ENCODE data around the gene SLC29A1. TPM values are rescaled to one million over a fixed set of nuclear protein-coding genes. Genes with fewer than 3 reads are reported as not detected.

SLC29A1 gene
- total RNA-seq, 5 donors from 2014 or later (not counting 1 experiment from before 2014, with no cell fraction given), result 1.3 to 8.0 (median 3.4) TPM

DNA sequence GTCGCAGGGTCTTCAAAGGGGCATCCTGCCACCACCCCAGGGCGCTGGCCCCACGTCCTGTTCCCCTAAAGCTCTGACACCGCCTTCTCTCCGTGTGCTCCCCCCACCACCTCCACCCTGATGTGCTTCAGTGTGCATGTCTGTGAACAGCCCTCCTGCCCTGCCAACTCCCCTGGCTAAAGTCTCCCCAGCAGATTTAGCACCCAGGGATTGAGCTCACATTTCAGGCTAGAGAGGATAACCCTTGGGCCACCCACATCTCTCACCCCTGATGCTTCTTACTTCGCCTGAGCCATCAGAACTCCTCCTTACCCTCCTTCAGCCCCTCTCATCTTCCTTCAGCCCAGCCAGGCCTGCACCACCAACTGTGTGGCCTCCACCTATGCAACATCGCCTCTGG lies 54.4 kb downstream of the SLC29A1 start:
- no peak overlapping the region for H3K4me3 ChIP-seq (ENCODE audit: control insufficient read depth in 1 of 2, extremely low read depth in 1 of 2, low read length in 1 of 2)
- no peak for DNase-seq
- H3K4me1 ChIP-seq (ENCODE audit: control insufficient read depth in 1 of 2, extremely low read depth in 1 of 2, insufficient read depth in 2 of 2, low read length in 2 of 2), result peaks cover 0 to 11% of the 10 kb centered on the region in 2 experiments
- no peaks in the 10 kb centered on the region for H3K36me3 ChIP-seq (ENCODE audit: control insufficient read depth in 2 of 2, extremely low read depth in 1 of 2, insufficient read depth in 1 of 2, low read length in 1 of 2)
- peaks cover 0 to 7% (median 0%) of the 10 kb centered on the region in 3 donors for H3K4me1 Mint-ChIP-seq
- ChIA-PET CTCF (interaction anchor here in 1 of 2 donors (1.3 kb wide), 1 partner anchor 9 kb away, joined by 4 read pairs; no protein-coding TSS in a partner anchor), POLR2A (no interaction called here)
- no peak overlapping the region for H3K27ac ChIP-seq (ENCODE audit: low read length)
- peaks cover 4 to 77% of the 10 kb centered on the region in 2 experiments for H3K27me3 ChIP-seq (replicated peaks in 1 of 2; ENCODE audit: control insufficient read depth in 2 of 2, extremely low read depth in 1 of 2, insufficient read depth in 2 of 2, low read length in 1 of 2)
- WGBS (ENCODE audit: insufficient coverage), result 81% methylated on average over 6 of the region's 7 CpGs
- no peaks in the 10 kb centered on the region for H3K36me3 Mint-ChIP-seq
- no peaks in the 10 kb centered on the region for H3K9me3 ChIP-seq
- H3K9me3 Mint-ChIP-seq, result no peaks in the 10 kb centered on the region
- no peak for ATAC-seq (replicated peaks in 1 of 4)
- no peak overlapping the region for H3K27ac Mint-ChIP-seq
- peaks cover 40 to 55% of the 10 kb centered on the region in 2 donors for H3K27me3 Mint-ChIP-seq
- no peak overlapping the region for H3K4me3 Mint-ChIP-seq

DNA sequence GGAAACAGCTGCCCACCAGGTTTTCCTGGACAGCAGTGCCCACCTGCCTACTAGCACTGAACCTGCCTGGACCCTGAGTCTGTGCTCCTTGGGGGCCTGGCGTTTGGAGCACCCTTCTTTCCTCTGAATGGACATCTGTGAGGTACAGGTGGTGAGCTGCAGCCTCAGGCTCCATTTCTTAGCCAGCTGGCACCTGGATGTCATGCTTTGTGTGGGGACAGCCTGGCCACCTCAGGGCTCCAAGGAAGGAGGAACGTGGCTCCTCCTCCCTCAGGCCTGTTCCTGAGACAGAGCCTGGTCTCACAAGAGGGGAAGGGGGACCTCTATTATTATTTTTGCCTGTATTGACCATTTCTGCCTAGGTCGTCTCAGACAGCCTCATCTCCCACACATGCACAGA lies 54.9 kb downstream of the SLC29A1 start:
- Mint-ChIP-seq H3K27me3 (peaks cover 39 to 50% of the 10 kb centered on the region in 2 donors), H3K36me3 (no peaks in the 10 kb centered on the region), H3K27ac (no peak overlapping the region), H3K4me1 (peaks cover 0 to 7% (median 0%) of the 10 kb centered on the region in 3 donors), H3K9me3 (no peaks in the 10 kb centered on the region), H3K4me3 (no peak overlapping the region)
- H3K36me3 ChIP-seq (ENCODE audit: control insufficient read depth in 2 of 2, extremely low read depth in 1 of 2, insufficient read depth in 1 of 2, low read length in 1 of 2), result no peaks in the 10 kb centered on the region
- peaks cover 0 to 11% of the 10 kb centered on the region in 2 experiments for H3K4me1 ChIP-seq (ENCODE audit: control insufficient read depth in 1 of 2, extremely low read depth in 1 of 2, insufficient read depth in 2 of 2, low read length in 2 of 2)
- POLR2A ChIA-PET, result interaction anchor here in 1 of 2 donors (0.7 kb wide), 1 partner anchor 36 kb away, joined by 3 read pairs; no protein-coding TSS in a partner anchor
- CTCF ChIA-PET, result no interaction called here
- no peak for DNase-seq
- H3K27ac ChIP-seq (ENCODE audit: low read length), result no peak overlapping the region
- peaks cover 4 to 72% of the 10 kb centered on the region in 2 experiments for H3K27me3 ChIP-seq (replicated peaks in 1 of 2; ENCODE audit: control insufficient read depth in 2 of 2, extremely low read depth in 1 of 2, insufficient read depth in 2 of 2, low read length in 1 of 2)
- WGBS (ENCODE audit: insufficient coverage), result 17% methylated on average over 1 of the region's 3 CpGs
- no peaks in the 10 kb centered on the region for H3K9me3 ChIP-seq
- H3K4me3 ChIP-seq (ENCODE audit: control insufficient read depth in 1 of 2, extremely low read depth in 1 of 2, low read length in 1 of 2), result no peak overlapping the region
- no peak for ATAC-seq (replicated peaks in 1 of 4)

DNA sequence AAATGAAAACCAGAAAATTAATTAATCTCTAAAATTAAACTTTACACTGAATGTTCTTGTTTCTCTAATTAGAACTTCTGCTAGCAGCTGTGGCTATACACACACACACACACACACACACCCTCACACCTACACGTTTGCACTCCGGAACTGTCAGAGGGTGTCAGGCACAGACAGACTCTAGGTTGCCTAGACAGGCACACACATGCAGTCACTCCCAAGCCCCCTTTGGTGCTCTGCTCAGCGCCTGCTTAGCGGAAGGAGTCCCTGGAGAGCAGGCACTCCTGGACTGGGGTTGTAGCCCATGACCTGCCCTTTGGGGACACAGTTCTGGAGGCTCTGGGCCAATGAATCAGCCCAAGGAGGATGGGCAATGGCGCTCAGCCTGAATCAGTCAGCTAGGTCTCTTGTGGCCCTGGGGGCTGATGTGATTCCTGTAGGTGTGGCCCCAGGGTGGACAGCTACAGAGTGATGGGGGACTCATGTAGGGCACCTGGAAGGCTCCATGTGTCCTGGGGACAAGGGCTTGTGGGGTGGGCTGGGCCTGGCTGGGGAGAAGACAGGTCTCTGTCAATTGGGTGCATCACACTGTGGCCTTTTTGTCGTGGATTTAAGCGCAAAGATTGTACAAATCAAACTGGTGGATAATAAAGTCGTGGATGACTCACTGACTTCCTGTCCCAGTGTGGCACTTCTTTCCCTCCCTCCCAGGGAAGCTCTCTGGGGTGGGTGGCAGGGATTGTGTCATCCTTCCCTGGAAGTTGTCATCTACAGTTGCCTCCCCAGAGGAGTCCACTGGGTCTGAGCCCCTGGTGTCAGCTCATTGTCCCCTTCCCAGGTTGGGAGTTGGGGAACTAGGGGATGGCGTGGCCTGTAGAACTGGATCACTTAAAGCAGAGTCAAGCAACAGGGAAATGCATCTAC lies 55.6 kb downstream of the SLC29A1 start:
- Histone ChIP-seq H3K27me3 (replicated peaks in 1 of 2; ENCODE audit: control insufficient read depth in 2 of 2, extremely low read depth in 1 of 2, insufficient read depth in 2 of 2, low read length in 1 of 2) (peaks cover 4 to 66% of the 10 kb centered on the region in 2 experiments), H3K4me1 (ENCODE audit: control insufficient read depth in 1 of 2, extremely low read depth in 1 of 2, insufficient read depth in 2 of 2, low read length in 2 of 2) (peaks cover 0 to 11% of the 10 kb centered on the region in 2 experiments), H3K9me3 (no peaks in the 10 kb centered on the region), H3K4me3 (ENCODE audit: control insufficient read depth in 1 of 2, extremely low read depth in 1 of 2, low read length in 1 of 2) (no peak overlapping the region), H3K27ac (ENCODE audit: low read length) (no peak overlapping the region), H3K36me3 (ENCODE audit: control insufficient read depth in 2 of 2, extremely low read depth in 1 of 2, insufficient read depth in 1 of 2, low read length in 1 of 2) (no peaks in the 10 kb centered on the region)
- ChIA-PET CTCF (no interaction called here), POLR2A (interaction anchor here in 1 of 2 donors (0.7 kb wide), 1 partner anchor 36 kb away, joined by 3 read pairs; no protein-coding TSS in a partner anchor)
- H3K36me3 Mint-ChIP-seq, result no peaks in the 10 kb centered on the region
- H3K4me1 Mint-ChIP-seq, result peaks cover 0 to 7% (median 0%) of the 10 kb centered on the region in 3 donors
- H3K27me3 Mint-ChIP-seq, result peaks cover 41 to 52% of the 10 kb centered on the region in 2 donors
- H3K4me3 Mint-ChIP-seq, result no peak overlapping the region
- ATAC-seq (replicated peaks in 1 of 4) (no peak), DNase-seq (no peak)
- no peaks in the 10 kb centered on the region for H3K9me3 Mint-ChIP-seq
- 60% methylated on average over 6 of the region's 9 CpGs for WGBS (ENCODE audit: insufficient coverage)
- H3K27ac Mint-ChIP-seq, result no peak overlapping the region

Other genes starting within 250 kb of the SLC29A1 start
- 10 to 100 TPM; 12.0 to 24.2 (median 22.3) TPM for gene MRPL14, start 96.1 kb upstream of the SLC29A1 start, total RNA-seq
- 10 to 100 TPM; 16.6 to 21.1 (median 19.3) TPM for gene TMEM63B, start 96.0 kb upstream of the SLC29A1 start, total RNA-seq
- under 1 TPM in 1 of 5 donors, not detected in 4; 0.79 TPM for gene CAPN11, start 64.8 kb upstream of the SLC29A1 start, total RNA-seq
- not detected for gene MYMX, start 6.7 kb upstream of the SLC29A1 start, total RNA-seq
- 100 to 1,000 TPM; 394 to 454 (median 404) TPM for gene HSP90AB1, start 23.5 kb downstream of the SLC29A1 start, total RNA-seq
- 10 to 100 TPM; 14.6 to 21.8 (median 20.3) TPM for gene SLC35B2, start 33.9 kb downstream of the SLC29A1 start, total RNA-seq
- 10 to 100 TPM in 4 of 5 donors, 1 to 10 TPM in 1; 9.9 to 35.0 (median 13.6) TPM for gene NFKBIE, start 42.0 kb downstream of the SLC29A1 start, total RNA-seq
- under 1 TPM in 3 of 5 donors, not detected in 2; 0.13 to 0.18 (median 0.14) TPM for gene TMEM151B, start 46.9 kb downstream of the SLC29A1 start, total RNA-seq
- gene AARS2, start 89.8 kb downstream of the SLC29A1 start, total RNA-seq, result 10 to 100 TPM; 16.7 to 28.5 (median 25.8) TPM
- not detected for gene SPATS1, start 119.1 kb downstream of the SLC29A1 start, total RNA-seq
- 10 to 100 TPM; 16.9 to 18.8 (median 17.9) TPM for gene CDC5L, start 164.1 kb downstream of the SLC29A1 start, total RNA-seq